ENCODE data around the gene CAMKK2.
"Not testable (repeated sequence)": the region's sequence is repeated elsewhere in the genome, so short reads cannot be mapped to it uniquely, and the experiment has no call there.

GRCh38 chr12:121257704-121258449 is 38.6 kb downstream of the CAMKK2 start:
- TF ChIP-seq CTCF, POLR2A (IDR thresholded peaks at IDR 0.05): not testable (repeated sequence)
